ENCODE results near the gene COMMD6. TPM values are rescaled to one million over a fixed set of nuclear protein-coding genes. Genes with fewer than 3 reads are reported as not detected.

Gene COMMD6
- total and polyA plus RNA-seq, 2 of the 13 experiments (the other 11 are each of a cell fraction or from before 2014, with no cell fraction given) = 97.0 to 164 TPM

DNA sequence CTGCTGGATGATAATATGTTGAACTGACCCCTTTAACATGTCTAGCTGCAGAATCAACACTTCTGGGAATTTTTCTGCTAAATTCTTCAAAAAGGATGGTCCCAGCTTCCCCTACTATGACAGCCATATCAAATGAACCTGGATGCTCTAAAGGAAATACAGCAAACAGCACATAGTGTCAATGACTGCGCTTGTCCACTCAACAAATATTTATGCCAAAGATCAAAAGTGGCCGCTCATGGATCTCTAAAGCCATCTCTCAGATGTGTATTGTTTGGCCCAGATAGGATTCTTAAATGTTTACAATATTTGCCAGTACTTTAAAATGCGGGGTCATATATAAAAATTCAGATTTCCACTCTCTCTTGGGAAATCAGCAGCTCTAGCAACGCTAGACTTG is 59.0 kb downstream of the COMMD6 start (continued):
- TF ChIP-seq PHF21A (CRISPR knock-in tag; IDR thresholded peaks at IDR 0.05) = 0 out of 2 replicates have a peak, but pooled peaks have one; percentile 29
- peak; percentile 85 for TF ChIP-seq FOXO1 (CRISPR knock-in tag; IDR thresholded peaks at IDR 0.05)
- peak; percentile 88 for TF ChIP-seq SAP130 (CRISPR knock-in tag; IDR thresholded peaks at IDR 0.05; ENCODE audit: low read depth)
- peak; percentile 86 for TF ChIP-seq HHEX (CRISPR knock-in tag; IDR thresholded peaks at IDR 0.05)
- TF ChIP-seq, protein P1, sequence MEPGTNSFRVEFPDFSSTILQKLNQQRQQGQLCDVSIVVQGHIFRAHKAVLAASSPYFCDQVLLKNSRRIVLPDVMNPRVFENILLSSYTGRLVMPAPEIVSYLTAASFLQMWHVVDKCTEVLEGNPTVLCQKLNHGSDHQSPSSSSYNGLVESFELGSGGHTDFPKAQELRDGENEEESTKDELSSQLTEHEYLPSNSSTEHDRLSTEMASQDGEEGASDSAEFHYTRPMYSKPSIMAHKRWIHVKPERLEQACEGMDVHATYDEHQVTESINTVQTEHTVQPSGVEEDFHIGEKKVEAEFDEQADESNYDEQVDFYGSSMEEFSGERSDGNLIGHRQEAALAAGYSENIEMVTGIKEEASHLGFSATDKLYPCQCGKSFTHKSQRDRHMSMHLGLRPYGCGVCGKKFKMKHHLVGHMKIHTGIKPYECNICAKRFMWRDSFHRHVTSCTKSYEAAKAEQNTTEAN (CRISPR knock-in tag; conservative IDR thresholded peaks at IDR 0.05) = 0 out of 2 replicates have a peak, but pooled peaks have one; percentile 63
- TF ChIP-seq ARNT (IDR thresholded peaks at IDR 0.05) = no peak
- TF ChIP-seq, protein P2, sequence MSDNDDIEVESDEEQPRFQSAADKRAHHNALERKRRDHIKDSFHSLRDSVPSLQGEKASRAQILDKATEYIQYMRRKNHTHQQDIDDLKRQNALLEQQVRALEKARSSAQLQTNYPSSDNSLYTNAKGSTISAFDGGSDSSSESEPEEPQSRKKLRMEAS (IDR thresholded peaks at IDR 0.05) = peak; percentile 23; the same call in 1 of the 2 replicates
- TF ChIP-seq, protein P3, sequence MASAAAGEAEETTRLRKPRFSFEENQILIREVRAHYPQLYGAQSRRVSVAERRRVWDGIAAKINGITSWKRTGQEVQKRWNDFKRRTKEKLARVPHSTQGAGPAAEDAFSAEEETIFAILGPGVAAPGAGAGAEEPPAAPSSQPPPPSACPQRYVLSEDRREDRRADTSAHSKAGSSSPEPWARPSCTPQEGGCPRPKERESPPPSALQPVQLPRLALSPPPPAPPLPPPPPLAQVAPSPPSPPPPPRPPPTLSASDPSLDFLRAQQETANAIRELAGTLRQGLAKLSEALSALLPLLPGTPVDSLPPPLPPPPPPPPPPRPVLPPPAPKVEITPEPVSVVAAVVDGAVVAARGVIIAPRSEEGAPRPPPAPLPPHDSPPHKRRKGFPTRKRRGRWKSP (CRISPR knock-in tag; IDR thresholded peaks at IDR 0.05) = peak; percentile 55; the same call in 1 of the 2 replicates
- peak; percentile 62; the same call in 1 of the 2 replicates for TF ChIP-seq HMG20A (CRISPR knock-in tag; IDR thresholded peaks at IDR 0.05; ENCODE audit: borderline replicate concordance)
- 0 out of 2 replicates have a peak, but pooled peaks have one; percentile 28 for TF ChIP-seq ZBTB7B (CRISPR knock-in tag; IDR thresholded peaks at IDR 0.05)
- TF ChIP-seq NFIC (IDR thresholded peaks at IDR 0.05; ENCODE audit: low read length) = peak; percentile 74; the same call in 1 of the 2 replicates
- TF ChIP-seq SOX13 (IDR thresholded peaks at IDR 0.05) = 0 out of 2 replicates have a peak, but pooled peaks have one; percentile 57
- TF ChIP-seq SOX13 (CRISPR knock-in tag; conservative IDR thresholded peaks at IDR 0.05 in 1 of 2, IDR thresholded peaks at IDR 0.05 in 1 of 2) = peak in 1 of 2 experiments; percentile 90; a peak in 2 of 4 replicates
- TF ChIP-seq FOXA1 (IDR thresholded peaks at IDR 0.05) = no peak
- TF ChIP-seq FOXA1 (CRISPR knock-in tag; IDR thresholded peaks at IDR 0.05) = peak; percentile 55; the same call in 1 of the 2 replicates
- peak; percentile 72 for TF ChIP-seq TEAD3 (CRISPR knock-in tag; optimal IDR thresholded peaks at IDR 0.05; ENCODE audit: borderline replicate concordance)
- no peak for TF ChIP-seq JUN (CRISPR knock-in tag; IDR thresholded peaks at IDR 0.05)
- 0 out of 2 replicates have a peak, but pooled peaks have one; percentile 38 for TF ChIP-seq SIN3A (IDR thresholded peaks at IDR 0.05; ENCODE audit: borderline replicate concordance, low read depth, low read length)
- TF ChIP-seq, protein P4, sequence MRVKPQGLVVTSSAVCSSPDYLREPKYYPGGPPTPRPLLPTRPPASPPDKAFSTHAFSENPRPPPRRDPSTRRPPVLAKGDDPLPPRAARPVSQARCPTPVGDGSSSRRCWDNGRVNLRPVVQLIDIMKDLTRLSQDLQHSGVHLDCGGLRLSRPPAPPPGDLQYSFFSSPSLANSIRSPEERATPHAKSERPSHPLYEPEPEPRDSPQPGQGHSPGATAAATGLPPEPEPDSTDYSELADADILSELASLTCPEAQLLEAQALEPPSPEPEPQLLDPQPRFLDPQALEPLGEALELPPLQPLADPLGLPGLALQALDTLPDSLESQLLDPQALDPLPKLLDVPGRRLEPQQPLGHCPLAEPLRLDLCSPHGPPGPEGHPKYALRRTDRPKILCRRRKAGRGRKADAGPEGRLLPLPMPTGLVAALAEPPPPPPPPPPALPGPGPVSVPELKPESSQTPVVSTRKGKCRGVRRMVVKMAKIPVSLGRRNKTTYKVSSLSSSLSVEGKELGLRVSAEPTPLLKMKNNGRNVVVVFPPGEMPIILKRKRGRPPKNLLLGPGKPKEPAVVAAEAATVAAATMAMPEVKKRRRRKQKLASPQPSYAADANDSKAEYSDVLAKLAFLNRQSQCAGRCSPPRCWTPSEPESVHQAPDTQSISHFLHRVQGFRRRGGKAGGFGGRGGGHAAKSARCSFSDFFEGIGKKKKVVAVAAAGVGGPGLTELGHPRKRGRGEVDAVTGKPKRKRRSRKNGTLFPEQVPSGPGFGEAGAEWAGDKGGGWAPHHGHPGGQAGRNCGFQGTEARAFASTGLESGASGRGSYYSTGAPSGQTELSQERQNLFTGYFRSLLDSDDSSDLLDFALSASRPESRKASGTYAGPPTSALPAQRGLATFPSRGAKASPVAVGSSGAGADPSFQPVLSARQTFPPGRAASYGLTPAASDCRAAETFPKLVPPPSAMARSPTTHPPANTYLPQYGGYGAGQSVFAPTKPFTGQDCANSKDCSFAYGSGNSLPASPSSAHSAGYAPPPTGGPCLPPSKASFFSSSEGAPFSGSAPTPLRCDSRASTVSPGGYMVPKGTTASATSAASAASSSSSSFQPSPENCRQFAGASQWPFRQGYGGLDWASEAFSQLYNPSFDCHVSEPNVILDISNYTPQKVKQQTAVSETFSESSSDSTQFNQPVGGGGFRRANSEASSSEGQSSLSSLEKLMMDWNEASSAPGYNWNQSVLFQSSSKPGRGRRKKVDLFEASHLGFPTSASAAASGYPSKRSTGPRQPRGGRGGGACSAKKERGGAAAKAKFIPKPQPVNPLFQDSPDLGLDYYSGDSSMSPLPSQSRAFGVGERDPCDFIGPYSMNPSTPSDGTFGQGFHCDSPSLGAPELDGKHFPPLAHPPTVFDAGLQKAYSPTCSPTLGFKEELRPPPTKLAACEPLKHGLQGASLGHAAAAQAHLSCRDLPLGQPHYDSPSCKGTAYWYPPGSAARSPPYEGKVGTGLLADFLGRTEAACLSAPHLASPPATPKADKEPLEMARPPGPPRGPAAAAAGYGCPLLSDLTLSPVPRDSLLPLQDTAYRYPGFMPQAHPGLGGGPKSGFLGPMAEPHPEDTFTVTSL (CRISPR knock-in tag; IDR thresholded peaks at IDR 0.05; ENCODE audit: borderline replicate concordance) = peak; percentile 69; the same call in 1 of the 2 replicates
- peak; percentile 76 for TF ChIP-seq RARA (CRISPR knock-in tag; IDR thresholded peaks at IDR 0.05)

Data from HepG2 (cell line).